Measurements from ENCODE around the gene METTL26.
A peak's percentile ranks its signal among the peaks of the same experiment; 100 is the strongest.

The METTL26 gene

DNA sequence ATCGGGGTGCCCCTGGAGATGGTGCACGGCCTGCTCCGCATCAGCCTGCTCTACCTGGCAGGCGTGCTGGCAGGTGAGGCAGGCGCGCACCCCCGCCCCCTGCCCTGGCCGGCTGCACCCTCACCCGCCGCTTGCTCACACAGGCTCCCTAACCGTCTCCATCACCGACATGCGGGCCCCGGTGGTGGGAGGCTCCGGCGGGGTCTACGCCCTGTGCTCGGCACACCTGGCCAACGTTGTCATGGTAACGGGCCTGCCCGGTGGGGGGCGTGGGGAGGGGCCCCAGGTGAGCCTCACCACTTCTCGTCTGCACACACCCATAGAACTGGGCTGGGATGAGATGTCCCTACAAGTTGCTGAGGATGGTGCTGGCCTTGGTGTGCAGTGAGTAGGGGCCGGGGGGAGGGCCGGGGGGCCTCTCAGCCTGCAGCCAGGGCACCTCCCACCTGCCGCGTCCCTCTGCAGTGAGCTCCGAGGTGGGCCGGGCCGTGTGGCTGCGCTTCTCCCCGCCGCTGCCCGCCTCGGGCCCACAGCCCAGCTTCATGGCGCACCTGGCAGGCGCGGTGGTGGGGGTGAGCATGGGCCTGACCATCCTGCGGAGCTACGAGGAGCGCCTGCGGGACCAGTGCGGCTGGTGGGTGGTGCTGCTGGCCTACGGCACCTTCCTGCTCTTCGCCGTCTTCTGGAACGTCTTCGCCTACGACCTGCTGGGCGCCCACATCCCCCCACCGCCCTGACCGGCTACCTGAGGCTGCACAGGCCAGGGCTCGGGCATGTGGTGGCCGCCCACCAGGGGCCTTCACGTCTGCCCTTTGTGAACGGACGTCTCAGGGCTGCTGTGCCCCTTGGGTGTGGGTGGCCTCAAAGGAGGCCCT is 41.4 kb upstream of the METTL26 start:
- H3K4me3 ChIP-seq (ENCODE audit: low read length), result no peak overlapping the region
- TF ChIP-seq, protein P1, sequence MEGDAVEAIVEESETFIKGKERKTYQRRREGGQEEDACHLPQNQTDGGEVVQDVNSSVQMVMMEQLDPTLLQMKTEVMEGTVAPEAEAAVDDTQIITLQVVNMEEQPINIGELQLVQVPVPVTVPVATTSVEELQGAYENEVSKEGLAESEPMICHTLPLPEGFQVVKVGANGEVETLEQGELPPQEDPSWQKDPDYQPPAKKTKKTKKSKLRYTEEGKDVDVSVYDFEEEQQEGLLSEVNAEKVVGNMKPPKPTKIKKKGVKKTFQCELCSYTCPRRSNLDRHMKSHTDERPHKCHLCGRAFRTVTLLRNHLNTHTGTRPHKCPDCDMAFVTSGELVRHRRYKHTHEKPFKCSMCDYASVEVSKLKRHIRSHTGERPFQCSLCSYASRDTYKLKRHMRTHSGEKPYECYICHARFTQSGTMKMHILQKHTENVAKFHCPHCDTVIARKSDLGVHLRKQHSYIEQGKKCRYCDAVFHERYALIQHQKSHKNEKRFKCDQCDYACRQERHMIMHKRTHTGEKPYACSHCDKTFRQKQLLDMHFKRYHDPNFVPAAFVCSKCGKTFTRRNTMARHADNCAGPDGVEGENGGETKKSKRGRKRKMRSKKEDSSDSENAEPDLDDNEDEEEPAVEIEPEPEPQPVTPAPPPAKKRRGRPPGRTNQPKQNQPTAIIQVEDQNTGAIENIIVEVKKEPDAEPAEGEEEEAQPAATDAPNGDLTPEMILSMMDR (conservative IDR thresholded peaks at IDR 0.05; ENCODE audit: low read length), result no peak
- no peak for DNase-seq (ENCODE audit: low read depth)

DNA sequence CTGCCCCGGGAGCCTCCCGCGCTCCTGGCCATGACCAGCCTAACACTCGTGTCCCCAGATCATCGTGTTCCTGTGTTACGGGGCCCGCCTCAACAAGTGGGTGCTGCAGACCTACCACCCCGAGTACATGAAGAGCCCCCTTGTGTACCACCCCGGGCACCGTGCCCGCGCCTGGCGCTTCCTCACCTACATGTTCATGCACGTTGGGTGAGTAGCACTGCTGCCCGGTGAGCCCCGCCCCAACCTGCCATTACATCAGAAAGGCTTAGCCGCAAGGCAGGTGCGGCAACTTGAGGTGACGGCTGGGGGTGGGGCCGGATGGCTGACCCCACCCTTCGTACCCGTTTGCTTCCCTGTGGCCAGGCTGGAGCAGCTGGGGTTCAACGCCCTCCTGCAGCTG is 40.8 kb upstream of the METTL26 start:
- H3K4me3 ChIP-seq (ENCODE audit: low read length), result no peak overlapping the region
- TF ChIP-seq, protein P1 (conservative IDR thresholded peaks at IDR 0.05; ENCODE audit: low read length), result no peak
- DNase-seq (ENCODE audit: low read depth), result no peak

DNA sequence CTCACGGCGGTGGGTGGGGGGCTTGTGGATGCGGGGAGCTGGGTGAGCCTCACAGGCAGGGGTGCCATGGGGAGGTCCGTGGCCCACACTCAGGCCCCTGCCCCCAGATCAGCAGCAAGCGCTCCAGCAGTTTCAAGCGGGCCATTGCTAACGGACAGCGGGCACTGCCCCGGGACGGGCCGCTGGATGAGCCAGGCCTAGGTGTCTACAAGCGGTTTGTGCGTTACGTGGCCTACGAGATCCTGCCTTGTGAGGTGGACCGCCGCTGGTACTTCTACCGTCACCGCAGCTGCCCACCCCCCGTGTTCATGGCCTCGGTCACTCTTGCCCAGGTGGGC is 40.4 kb upstream of the METTL26 start:
- no peak for DNase-seq (ENCODE audit: low read depth)
- TF ChIP-seq, protein P1 (conservative IDR thresholded peaks at IDR 0.05; ENCODE audit: low read length), result no peak
- H3K4me3 ChIP-seq (ENCODE audit: low read length), result no peak overlapping the region

DNA sequence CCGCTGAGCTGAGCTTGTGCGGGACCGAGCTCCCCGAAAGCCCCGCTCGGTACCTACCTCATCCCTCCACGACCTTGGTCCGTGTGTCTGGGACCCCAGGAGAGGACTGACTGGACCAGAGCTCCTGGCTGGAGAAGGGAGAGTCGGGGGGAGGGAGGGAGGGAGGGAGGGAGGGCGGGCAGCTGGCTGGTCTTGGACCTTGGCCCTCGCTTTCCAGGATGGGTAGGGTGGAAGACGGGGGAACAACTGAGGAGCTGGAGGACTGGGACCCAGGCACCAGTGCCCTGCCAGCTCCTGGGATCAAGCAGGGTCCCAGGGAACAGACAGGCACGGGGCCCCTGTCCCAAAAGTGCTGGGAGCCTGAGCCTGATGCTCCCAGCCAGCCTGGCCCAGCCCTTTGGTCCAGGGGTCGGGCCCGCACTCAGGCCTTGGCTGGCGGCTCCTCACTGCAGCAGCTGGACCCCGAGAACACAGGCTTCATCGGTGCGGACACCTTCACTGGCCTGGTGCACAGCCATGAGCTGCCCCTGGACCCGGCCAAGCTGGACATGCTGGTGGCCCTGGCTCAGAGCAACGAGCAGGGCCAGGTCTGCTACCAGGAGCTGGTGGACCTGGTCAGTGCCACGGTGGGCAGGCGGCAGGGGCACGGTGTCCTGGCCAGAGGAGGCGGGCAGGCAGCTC is 39.9 kb upstream of the METTL26 start:
- DNase-seq (ENCODE audit: low read depth), result no peak
- peak overlapping the region; percentile 49 for H3K4me3 ChIP-seq (ENCODE audit: low read length)

DNA sequence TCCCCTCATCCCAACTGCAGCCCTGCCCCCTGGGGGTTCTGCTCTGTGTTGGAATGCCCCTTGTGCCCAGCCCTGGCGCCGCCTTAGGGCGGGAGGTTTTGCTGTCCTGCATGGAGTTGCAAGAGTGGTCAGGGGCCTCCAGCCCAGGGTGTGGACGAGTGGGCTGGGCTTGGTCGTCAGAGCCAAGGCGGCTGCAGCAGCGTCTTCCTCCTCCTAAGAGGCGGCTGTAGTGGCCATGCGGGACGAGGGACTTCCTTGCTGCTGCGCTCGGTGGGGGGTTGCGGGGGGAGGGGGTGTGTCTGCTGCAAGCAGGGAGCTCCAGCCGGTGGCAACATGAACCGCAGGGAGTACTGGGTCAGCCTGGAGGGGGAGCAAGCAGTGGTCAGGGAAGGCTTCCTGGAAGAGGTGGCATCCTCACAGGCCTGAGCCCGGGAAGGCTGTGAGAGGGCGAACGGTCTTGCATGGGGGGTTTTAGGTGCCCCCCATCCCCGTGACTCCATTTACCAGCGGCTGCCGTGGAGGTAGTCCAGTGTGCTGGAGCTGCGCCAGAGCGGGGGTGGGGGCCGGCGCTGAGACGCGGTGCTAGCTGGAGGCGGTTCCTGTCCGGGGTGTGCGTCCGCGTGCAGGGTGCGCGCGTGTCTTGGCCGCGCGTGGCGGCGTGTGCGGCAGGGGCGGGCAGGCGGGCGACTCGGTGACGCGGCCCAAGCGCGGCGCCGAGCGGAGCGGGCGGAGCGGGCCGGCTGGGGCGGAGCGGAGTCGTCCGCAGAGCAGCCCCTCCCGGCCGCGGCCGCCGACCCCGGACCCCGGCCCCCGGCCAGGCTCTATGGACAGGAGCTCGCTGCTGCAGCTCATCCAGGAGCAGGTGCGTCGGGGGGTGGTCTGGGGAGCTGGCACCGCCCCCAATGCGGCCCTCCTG is 39.1 kb upstream of the METTL26 start, which contains the start of gene RHBDL1:
Gene RHBDL1, plus strand, starts transcription at position 704 of the 916 bp plus-strand sequence. Its CDS starts 120 bp downstream, at position 824.
- peak; percentile 29 for DNase-seq (ENCODE audit: low read depth)
- peak within 1 kb of the TSS; percentile 49 for H3K4me3 ChIP-seq (ENCODE audit: low read length)
- TF ChIP-seq, protein P1 (conservative IDR thresholded peaks at IDR 0.05; ENCODE audit: low read length), result no peak

More for the DNA sequence above, 39.9 kb upstream of the METTL26 start:
- TF ChIP-seq, protein P1 (conservative IDR thresholded peaks at IDR 0.05; ENCODE audit: low read length), result no peak

DNA sequence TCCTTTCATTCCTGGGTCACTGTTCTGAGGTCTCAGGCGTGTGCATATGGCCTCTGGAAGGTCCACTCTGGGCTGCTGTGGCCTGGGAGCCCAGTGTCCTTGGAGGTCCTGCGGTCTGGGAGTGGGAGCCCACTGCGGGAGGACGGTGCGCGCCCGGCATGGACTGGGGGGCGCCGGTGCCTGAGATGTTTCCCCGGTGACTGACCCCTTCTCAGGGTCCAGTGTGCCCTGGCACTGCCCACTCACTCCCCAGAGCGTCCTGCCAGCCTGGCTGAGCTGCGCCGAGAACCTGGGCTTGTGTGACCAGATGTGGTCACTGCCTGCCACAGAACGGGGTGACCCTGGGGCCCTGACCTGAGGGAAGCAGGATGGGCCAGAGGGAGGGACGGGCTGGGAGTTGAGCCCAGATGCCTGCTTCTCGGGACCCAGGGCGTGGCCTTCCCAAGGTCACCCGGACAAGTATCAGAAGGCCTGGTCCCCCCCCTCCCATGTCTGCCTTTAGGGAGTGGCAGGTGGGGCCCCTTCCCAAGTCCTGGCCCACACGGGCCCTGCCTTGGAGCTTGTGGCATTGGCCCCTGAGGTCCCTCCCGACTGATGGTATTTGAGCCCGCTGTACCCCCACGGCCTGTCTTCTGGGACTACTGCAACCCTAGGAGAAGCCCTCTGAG is 38.2 kb upstream of the METTL26 start:
- TF ChIP-seq, protein P1 (conservative IDR thresholded peaks at IDR 0.05; ENCODE audit: low read length), result no peak
- H3K4me3 ChIP-seq (ENCODE audit: low read length), result no peak overlapping the region
- DNase-seq (ENCODE audit: low read depth), result no peak

All from AG10803 (cell line).